Ishikawa (cell line): ENCODE measurements around the gene GPR161.

Source experiments
- EGR1 ChIP-seq: IDR thresholded peaks from 2 replicates; pipeline ENCODE4 v1.6.1; 2012
- EP300 ChIP-seq: IDR thresholded peaks from 2 replicates; pipeline ENCODE4 v1.6.1; 2012; ENCODE audit warnings: borderline replicate concordance
- MAX ChIP-seq: IDR thresholded peaks from 2 replicates; pipeline ENCODE4 v1.6.1; 2012
- RAD21 ChIP-seq: IDR thresholded peaks from 2 replicates; pipeline ENCODE4 v1.6.1; 2012; ENCODE audit warnings: low read depth
- REST ChIP-seq: IDR thresholded peaks from 2 replicates; pipeline ENCODE4 v1.6.1; 2012; ENCODE audit warnings: low read depth, mild to moderate bottlenecking
- TAF1 ChIP-seq: IDR thresholded peaks from 2 replicates; pipeline ENCODE4 v1.6.1; 2012; ENCODE audit warnings: low read depth, mild to moderate bottlenecking
- YY1 ChIP-seq: IDR thresholded peaks from 2 replicates; pipeline ENCODE4 v1.6.1; 2012; ENCODE audit warnings: low read depth

GRCh38 chr1:168167806-168168205, 31.1 kb upstream of the GPR161 start:
- TF ChIP-seq EGR1: no peak
- TF ChIP-seq TAF1: no peak
- no peak for TF ChIP-seq YY1
- TF ChIP-seq RAD21: no peak
- TF ChIP-seq MAX: no peak
- no peak for TF ChIP-seq EP300
- TF ChIP-seq REST: no peak
